GM12865 (cell line): ENCODE results near the gene FBXW2.

Experiments
- DNase-seq: peaks from one replicate; pipeline ENCODE4 v3.0.0; 2010; ENCODE audit warnings: low read depth
- H3K4me3 ChIP-seq: 2 replicates; pipeline ENCODE4 v1.5.1; 2011; ENCODE audit warnings: mild to moderate bottlenecking, low read depth, low read length, control low read depth
- TF ChIP-seq, protein P1 (sequence below): IDR thresholded peaks from 2 replicates; pipeline ENCODE4 v1.5.1; 2011; ENCODE audit warnings: low read length, control low read depth, low read depth, inconsistent platforms; ENCODE audit not compliant: insufficient read depth; ENCODE audit errors: missing control alignments

Gene FBXW2

DNA sequence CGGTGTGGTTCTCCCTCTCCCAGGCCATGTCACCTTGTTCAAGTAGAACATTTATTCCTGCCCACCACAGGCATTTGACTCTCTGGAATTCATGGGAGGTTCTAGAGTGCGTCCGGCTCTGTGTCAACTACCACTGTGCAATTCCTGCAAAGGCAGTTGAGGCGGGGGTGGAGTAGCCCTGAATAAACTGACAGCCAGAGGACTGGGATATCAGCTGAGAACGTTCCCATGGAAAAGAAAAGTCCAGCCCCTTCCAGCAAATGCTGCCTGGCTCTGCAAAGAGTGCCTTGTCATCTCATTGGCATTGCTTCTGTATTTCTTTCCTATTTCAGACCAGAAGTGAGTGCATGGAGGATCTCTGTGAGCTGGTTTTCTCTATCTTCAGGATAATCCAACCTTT is 60.0 kb downstream of the FBXW2 start:
- TF ChIP-seq, protein P1, sequence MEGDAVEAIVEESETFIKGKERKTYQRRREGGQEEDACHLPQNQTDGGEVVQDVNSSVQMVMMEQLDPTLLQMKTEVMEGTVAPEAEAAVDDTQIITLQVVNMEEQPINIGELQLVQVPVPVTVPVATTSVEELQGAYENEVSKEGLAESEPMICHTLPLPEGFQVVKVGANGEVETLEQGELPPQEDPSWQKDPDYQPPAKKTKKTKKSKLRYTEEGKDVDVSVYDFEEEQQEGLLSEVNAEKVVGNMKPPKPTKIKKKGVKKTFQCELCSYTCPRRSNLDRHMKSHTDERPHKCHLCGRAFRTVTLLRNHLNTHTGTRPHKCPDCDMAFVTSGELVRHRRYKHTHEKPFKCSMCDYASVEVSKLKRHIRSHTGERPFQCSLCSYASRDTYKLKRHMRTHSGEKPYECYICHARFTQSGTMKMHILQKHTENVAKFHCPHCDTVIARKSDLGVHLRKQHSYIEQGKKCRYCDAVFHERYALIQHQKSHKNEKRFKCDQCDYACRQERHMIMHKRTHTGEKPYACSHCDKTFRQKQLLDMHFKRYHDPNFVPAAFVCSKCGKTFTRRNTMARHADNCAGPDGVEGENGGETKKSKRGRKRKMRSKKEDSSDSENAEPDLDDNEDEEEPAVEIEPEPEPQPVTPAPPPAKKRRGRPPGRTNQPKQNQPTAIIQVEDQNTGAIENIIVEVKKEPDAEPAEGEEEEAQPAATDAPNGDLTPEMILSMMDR: no peak
- no peak overlapping the region for H3K4me3 ChIP-seq
- DNase-seq: no peak

DNA sequence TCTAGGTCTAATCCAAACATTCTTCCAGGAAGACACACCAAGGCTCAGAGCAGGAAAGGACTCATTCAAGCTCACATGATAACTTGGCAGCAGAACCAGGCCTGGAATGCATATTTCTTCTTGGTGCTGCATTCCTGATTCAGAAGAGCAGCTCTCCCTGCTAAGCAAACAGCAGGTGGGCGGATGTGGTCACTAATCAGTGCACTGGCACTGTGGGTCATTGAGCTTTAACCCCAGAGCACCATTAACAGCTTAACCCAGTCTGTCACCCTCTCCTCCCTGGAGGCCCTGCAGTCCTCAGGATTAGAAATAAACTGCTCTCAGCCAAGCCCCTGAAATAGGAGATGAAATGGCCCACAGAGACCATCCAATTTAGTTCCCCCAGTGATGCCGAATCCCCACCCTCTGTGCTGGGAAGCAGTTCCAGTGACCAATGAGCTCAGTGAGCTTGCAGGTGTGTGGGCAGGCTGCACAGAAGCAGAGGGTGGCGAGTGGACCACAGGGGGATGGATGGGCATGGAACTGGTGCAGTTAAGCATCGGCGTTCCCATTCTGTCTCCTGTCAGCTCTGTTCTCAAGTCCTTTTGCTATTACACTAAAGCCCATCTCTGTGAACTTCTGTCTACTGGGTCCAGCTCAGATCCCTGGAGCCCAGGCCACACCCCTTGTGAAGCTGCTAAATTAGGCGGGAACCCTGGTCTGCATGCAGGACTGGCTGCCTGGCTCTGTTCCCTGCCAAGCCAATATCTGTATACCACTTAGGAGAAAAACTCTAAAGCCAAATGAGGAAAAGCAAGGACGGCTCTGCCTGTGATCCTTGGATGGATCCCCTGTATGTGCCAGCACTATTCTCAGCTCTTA is 62.3 kb downstream of the FBXW2 start:
- TF ChIP-seq, protein P1: no peak
- peak; percentile 57 for DNase-seq
- no peak overlapping the region for H3K4me3 ChIP-seq

DNA sequence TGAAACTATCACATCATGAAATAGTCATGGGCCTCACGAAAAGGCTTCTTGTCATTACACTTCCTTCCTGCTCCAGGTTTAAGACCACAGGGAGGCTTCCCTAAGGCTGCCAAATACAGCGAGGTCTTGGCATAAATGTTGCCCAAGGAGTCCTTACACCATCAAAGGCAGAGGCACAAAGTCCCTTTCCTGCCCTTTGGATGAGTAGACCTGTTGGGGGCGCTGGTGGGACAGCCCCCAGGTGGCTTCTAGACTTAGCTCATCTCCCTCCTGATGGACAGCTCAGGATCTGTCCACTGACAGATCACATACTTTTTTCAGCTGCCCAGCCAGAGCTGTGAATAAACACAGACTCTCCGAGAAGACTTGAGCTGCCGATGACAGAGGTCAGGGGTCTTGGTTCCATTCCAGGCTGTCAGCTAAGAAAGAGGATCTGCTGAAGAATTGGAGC is 63.4 kb downstream of the FBXW2 start:
- H3K4me3 ChIP-seq: no peak overlapping the region
- DNase-seq: peak; percentile 37
- TF ChIP-seq, protein P1: peak; percentile 26

DNA sequence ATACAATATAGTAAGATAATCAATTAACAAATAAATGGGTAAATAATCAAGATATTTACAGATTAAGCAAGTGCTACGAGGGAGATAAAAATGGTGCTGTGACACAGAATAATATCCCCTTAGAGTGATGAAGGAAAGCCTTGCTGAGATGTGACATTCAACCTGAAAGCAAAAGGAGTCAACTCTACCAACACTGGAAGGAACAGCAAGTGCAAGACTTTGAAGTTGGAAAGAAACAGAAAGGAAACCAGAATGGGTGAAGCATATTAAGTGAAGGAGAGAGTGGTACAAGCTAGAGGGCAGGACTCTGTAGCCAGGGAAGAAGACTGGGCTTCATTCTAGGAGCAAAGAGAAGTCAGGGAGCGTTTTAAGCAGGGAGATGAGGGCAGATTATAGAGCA is 66.7 kb downstream of the FBXW2 start:
- TF ChIP-seq, protein P1: no peak
- no peak overlapping the region for H3K4me3 ChIP-seq
- DNase-seq: peak; percentile 43

DNA sequence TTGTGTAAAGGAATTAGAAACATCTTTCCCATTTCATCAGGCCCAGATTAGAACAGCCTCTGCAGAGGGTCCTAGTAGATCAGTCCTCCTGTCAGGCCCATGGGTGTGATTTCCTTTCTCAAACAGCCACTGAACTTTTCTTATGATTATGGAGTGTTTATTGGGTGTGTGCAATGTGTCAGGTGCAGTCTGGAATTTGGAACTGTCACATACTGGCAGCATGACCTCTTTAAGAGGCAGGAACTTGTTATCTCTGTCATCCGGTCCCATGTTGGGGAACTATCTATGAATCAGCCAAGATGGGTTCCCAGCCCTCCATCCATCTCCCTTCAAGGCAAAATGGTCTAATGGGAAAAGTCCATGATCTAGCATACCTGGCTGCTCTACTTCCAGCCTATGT is 67.3 kb downstream of the FBXW2 start:
- TF ChIP-seq, protein P1: no peak
- DNase-seq: no peak

DNA sequence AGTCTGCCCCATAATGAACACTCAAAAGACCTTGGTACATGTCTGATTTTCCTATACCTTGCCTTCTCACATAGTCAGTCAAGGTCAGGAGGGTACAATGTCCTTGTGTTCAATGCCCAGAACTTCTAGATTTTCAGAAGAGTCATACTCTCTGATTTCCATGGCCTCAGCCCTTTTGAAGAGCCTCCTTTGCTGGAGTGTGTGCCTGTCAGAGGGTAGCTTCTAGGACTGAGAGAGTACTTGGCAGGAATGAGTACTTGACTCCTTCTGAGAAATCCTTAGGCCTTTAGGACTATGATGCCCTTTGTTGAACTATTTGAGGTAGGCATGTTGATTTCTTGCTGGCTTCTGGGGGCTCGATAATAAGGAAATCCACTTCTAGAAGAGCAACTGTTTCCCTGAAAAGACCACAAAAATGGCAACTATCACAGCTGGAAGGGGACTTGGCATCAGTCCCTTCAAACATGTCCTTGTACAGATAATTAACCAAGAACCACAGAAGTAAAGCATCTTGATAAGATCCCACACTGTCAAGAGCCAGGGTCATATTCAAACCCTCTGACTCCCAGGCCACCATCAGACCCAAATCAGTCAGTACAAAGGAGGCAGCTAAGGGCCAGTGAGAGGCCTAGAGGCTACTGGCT is 68.3 kb downstream of the FBXW2 start:
- no peak for DNase-seq
- H3K4me3 ChIP-seq: no peak overlapping the region
- TF ChIP-seq, protein P1: no peak

More for the DNA sequence above, 67.3 kb downstream of the FBXW2 start:
- no peak overlapping the region for H3K4me3 ChIP-seq

DNA sequence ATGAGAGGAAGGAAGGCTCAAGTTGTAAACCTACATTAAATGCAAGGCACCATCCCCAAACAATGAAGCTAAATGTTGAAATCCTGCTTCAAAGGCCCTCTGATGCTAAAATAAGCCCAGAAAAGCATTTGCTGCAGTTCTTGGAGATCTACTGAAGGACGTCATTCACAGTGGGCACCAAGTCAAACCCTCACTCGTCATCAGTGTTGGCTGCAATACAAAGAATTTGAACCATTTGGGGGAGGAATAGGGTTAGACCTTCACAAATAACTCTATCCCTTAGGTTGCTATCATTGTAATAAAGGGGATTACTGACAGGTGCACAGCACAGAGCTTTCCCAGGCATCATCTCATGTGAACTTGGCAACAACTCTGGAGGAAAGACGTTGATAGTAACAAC is 69.7 kb downstream of the FBXW2 start:
- DNase-seq: no peak
- no peak overlapping the region for H3K4me3 ChIP-seq
- TF ChIP-seq, protein P1: no peak
